HEK293 (cell line): ENCODE results near the gene SQSTM1.

Experiments used
- CTCF ChIA-PET: fragments of 350-600 bp; formaldehyde crosslinking; extraction: SDS; loops from one replicate; lab custom pipeline; 2021; ENCODE audit warnings: antibody characterized with exemption; lab: Yijun Ruan, JAX
- POLR2A ChIA-PET: fragments of 300-600 bp; formaldehyde crosslinking; extraction: SDS; loops from one replicate; lab custom pipeline; 2020; ENCODE audit warnings: antibody characterized with exemption, inconsistent platforms; lab: Yijun Ruan, JAX
- H3K27ac ChIP-seq: fragments of 200-500 bp; sonication (Bioruptor generic); 2 replicates; pipeline ENCODE4 v1.5.1; 2014; ENCODE audit warnings: low read depth, low read length, control low read depth, inconsistent platforms; ENCODE audit errors: extremely low read depth
- H3K36me3 ChIP-seq, 2 experiments: fragments of 200-500 bp in 1 of 2; sonication (Bioruptor generic) in 1 of 2; 1 replicate in 1 of 2; 2 replicates in 1 of 2; pipeline ENCODE4 v1.5.1; 2014 to 2017; ENCODE audit warnings: inconsistent platforms in 2 of 2, low read length in 2 of 2; ENCODE audit not compliant: control insufficient read depth in 2 of 2, insufficient read depth in 1 of 2
- H3K4me1 ChIP-seq: fragments of 200-500 bp; sonication (Bioruptor generic); 2 replicates; pipeline ENCODE4 v1.5.1; 2014; ENCODE audit warnings: mild to moderate bottlenecking, low read length, inconsistent platforms; ENCODE audit not compliant: control insufficient read depth, insufficient read depth
- H3K4me3 ChIP-seq: 2 replicates; pipeline ENCODE4 v1.5.1; 2011; ENCODE audit warnings: low read depth, mild to moderate bottlenecking, control low read depth, low read length, moderate library complexity
- H3K9me3 ChIP-seq: fragments of 200-500 bp; sonication (Bioruptor generic); 2 replicates; pipeline ENCODE4 v1.5.1; 2014; ENCODE audit warnings: low read depth, low read length, inconsistent platforms; ENCODE audit not compliant: control insufficient read depth, insufficient read depth
- BCL11B ChIP-seq: fragments of 450-650 bp; formaldehyde crosslinking; IDR thresholded peaks from 2 replicates; pipeline ENCODE4 v1.5.1; 2016; ENCODE audit warnings: low read depth, missing biosample characterization, missing genetic modification characterization
- EGR2 ChIP-seq: fragments of 450-650 bp; formaldehyde crosslinking; IDR thresholded peaks from 2 replicates; pipeline ENCODE4 v1.5.1; 2016; ENCODE audit warnings: low read depth, missing biosample characterization, missing genetic modification characterization
- HIC1 ChIP-seq: fragments of 450-650 bp; formaldehyde crosslinking; IDR thresholded peaks from 2 replicates; pipeline ENCODE4 v1.5.1; 2016; ENCODE audit warnings: missing biosample characterization, missing genetic modification characterization
- HOXA7 ChIP-seq: sonication (generic); formaldehyde crosslinking; IDR thresholded peaks from 2 replicates; pipeline ENCODE4 v1.8.1; 2022; ENCODE audit warnings: missing genetic modification reagents, borderline replicate concordance
- IKZF3 ChIP-seq: fragments of 450-650 bp; IDR thresholded peaks from 2 replicates; pipeline ENCODE4 v1.5.0; 2018; ENCODE audit warnings: missing biosample characterization, mild to moderate bottlenecking, missing genetic modification characterization, moderate library complexity
- PRDM10 ChIP-seq: fragments of 450-650 bp; formaldehyde crosslinking; IDR thresholded peaks from 2 replicates; pipeline ENCODE4 v1.5.1; 2016; ENCODE audit warnings: missing biosample characterization, missing genetic modification characterization
- SETDB1 ChIP-seq: IDR thresholded peaks from one replicate; pipeline ENCODE4 v1.6.1; 2017; ENCODE audit warnings: mild to moderate bottlenecking, low read length, moderate library complexity, mixed read lengths; ENCODE audit not compliant: insufficient read length
- SP2 ChIP-seq: fragments of 450-650 bp; formaldehyde crosslinking; IDR thresholded peaks from 2 replicates; pipeline ENCODE4 v1.5.1; 2016; ENCODE audit warnings: missing biosample characterization, missing genetic modification characterization
- SP7 ChIP-seq: fragments of 450-650 bp; formaldehyde crosslinking; IDR thresholded peaks from 2 replicates; pipeline ENCODE4 v1.5.1; 2016; ENCODE audit warnings: missing biosample characterization, missing genetic modification characterization
- ZBTB48 ChIP-seq: fragments of 450-650 bp; formaldehyde crosslinking; IDR thresholded peaks from 2 replicates; pipeline ENCODE4 v1.5.1; 2016; ENCODE audit warnings: missing biosample characterization, missing genetic modification characterization
- ZBTB8A ChIP-seq: fragments of 450-650 bp; formaldehyde crosslinking; IDR thresholded peaks from 2 replicates; pipeline ENCODE4 v1.5.1; 2016; ENCODE audit warnings: missing biosample characterization, missing genetic modification characterization
- ZIC2 ChIP-seq: fragments of 450-650 bp; formaldehyde crosslinking; IDR thresholded peaks from 2 replicates; pipeline ENCODE4 v1.5.1; 2016; ENCODE audit warnings: missing biosample characterization, missing genetic modification characterization
- ZNF121 ChIP-seq: fragments of 450-650 bp; formaldehyde crosslinking; IDR thresholded peaks from 2 replicates; pipeline ENCODE4 v1.5.1; 2016; ENCODE audit warnings: missing biosample characterization, missing genetic modification characterization
- ZNF341 ChIP-seq: fragments of 450-650 bp; formaldehyde crosslinking; IDR thresholded peaks from 2 replicates; pipeline ENCODE4; 2016; ENCODE audit warnings: low read depth, missing biosample characterization, missing genetic modification characterization
- ZNF391 ChIP-seq: fragments of 450-650 bp; formaldehyde crosslinking; IDR thresholded peaks from 2 replicates; pipeline ENCODE4 v1.5.1; 2016; ENCODE audit warnings: low read depth, missing biosample characterization, missing genetic modification characterization, borderline replicate concordance
- ZNF416 ChIP-seq: fragments of 450-650 bp; formaldehyde crosslinking; IDR thresholded peaks from 2 replicates; pipeline ENCODE4 v1.5.1; 2016; ENCODE audit warnings: missing biosample characterization, missing genetic modification characterization
- ZNF423 ChIP-seq: fragments of 450-650 bp; formaldehyde crosslinking; IDR thresholded peaks from 2 replicates; pipeline ENCODE4 v1.5.1; 2016; ENCODE audit warnings: missing biosample characterization, missing genetic modification characterization
- ZNF433 ChIP-seq: fragments of 450-650 bp; formaldehyde crosslinking; IDR thresholded peaks from 2 replicates; pipeline ENCODE4 v1.5.1; 2016; ENCODE audit warnings: missing biosample characterization, missing genetic modification characterization, low read depth
- ZNF530 ChIP-seq: fragments of 450-650 bp; formaldehyde crosslinking; IDR thresholded peaks from 2 replicates; pipeline ENCODE4 v1.5.1; 2016; ENCODE audit warnings: low read depth, missing biosample characterization, missing genetic modification characterization
- ZNF548 ChIP-seq: fragments of 450-650 bp; formaldehyde crosslinking; IDR thresholded peaks from 2 replicates; pipeline ENCODE4 v1.5.1; 2016; ENCODE audit warnings: missing biosample characterization, missing genetic modification characterization
- ZNF623 ChIP-seq: fragments of 450-650 bp; formaldehyde crosslinking; IDR thresholded peaks from 2 replicates; pipeline ENCODE4 v1.5.1; 2016; ENCODE audit warnings: missing biosample characterization, missing genetic modification characterization
- ZXDB ChIP-seq: fragments of 450-650 bp; formaldehyde crosslinking; IDR thresholded peaks from 2 replicates; pipeline ENCODE4 v1.5.1; 2016; ENCODE audit warnings: missing biosample characterization, missing genetic modification characterization

Gene SQSTM1

GRCh38 chr5:179802207-179802883, 18.4 kb upstream of the SQSTM1 start:
- ChIA-PET POLR2A (interaction anchor here (1.2 kb wide), 1 partner anchor 9 kb away, joined by 3 read pairs; no protein-coding TSS in a partner anchor), CTCF (interaction anchor here (0.6 kb wide), 1 partner anchor 106 kb away, joined by 3 read pairs; no protein-coding TSS in a partner anchor)
- peak overlapping the region; percentile 5; the same call in 1 of the 2 replicates for H3K27ac ChIP-seq
- no peaks in the 10 kb centered on the region for H3K9me3 ChIP-seq
- H3K36me3 ChIP-seq, result peaks cover 0 to 56% of the 10 kb centered on the region in 2 experiments; a peak in 1 of 3 replicates
- TF ChIP-seq SETDB1, result no peak
- 0 out of 2 replicates have a peak, but pooled peaks have one; percentile 22 for TF ChIP-seq ZIC2 (tag by site-specific recombination)
- TF ChIP-seq ZNF391, result no peak
- no peak for TF ChIP-seq ZNF433 (tag by site-specific recombination)
- peak; percentile 35; the same call in 1 of the 2 replicates for TF ChIP-seq ZNF341 (tag by site-specific recombination)
- TF ChIP-seq SP2 (tag by site-specific recombination), result no peak
- TF ChIP-seq ZNF548 (tag by site-specific recombination), result no peak
- TF ChIP-seq ZNF121 (tag by site-specific recombination), result no peak
- H3K4me1 ChIP-seq, result peaks cover 22% of the 10 kb centered on the region
- H3K4me3 ChIP-seq, result no peak overlapping the region

GRCh38 chr5:179802950-179803562, 17.6 kb upstream of the SQSTM1 start:
- Histone ChIP-seq H3K4me1 (peaks cover 22% of the 10 kb centered on the region), H3K36me3 (peaks cover 0 to 49% of the 10 kb centered on the region in 2 experiments; a peak in 1 of 3 replicates), H3K9me3 (no peaks in the 10 kb centered on the region), H3K27ac (peak overlapping the region; percentile 5; the same call in 1 of the 2 replicates), H3K4me3 (no peak overlapping the region)
- ChIA-PET POLR2A (interaction anchor here (1.0 kb wide), 1 partner anchor 17 kb away, joined by 3 read pairs; the partner anchor contains the start of gene SQSTM1), CTCF (no interaction called here)
- peak; percentile 88 for TF ChIP-seq PRDM10 (tag by site-specific recombination)
- no peak for TF ChIP-seq HIC1
- no peak for TF ChIP-seq ZNF530 (tag by site-specific recombination)
- TF ChIP-seq BCL11B (tag by site-specific recombination), result peak; percentile 51; the same call in 1 of the 2 replicates
- TF ChIP-seq ZXDB, result peak; percentile 46; the same call in 1 of the 2 replicates
- no peak for TF ChIP-seq ZNF623 (tag by site-specific recombination)
- peak; percentile 64; the same call in 1 of the 2 replicates for TF ChIP-seq ZNF341 (tag by site-specific recombination)
- TF ChIP-seq SP7 (tag by site-specific recombination), result 0 out of 2 replicates have a peak, but pooled peaks have one; percentile 4
- TF ChIP-seq ZNF416 (tag by site-specific recombination), result no peak
- TF ChIP-seq EGR2, result no peak
- TF ChIP-seq ZBTB48 (tag by site-specific recombination), result peak; percentile 70
- TF ChIP-seq ZBTB8A, result peak; percentile 64; the same call in 1 of the 2 replicates
- TF ChIP-seq HOXA7, result no peak
- peak; percentile 61; the same call in 1 of the 2 replicates for TF ChIP-seq IKZF3 (tag by site-specific recombination)
- peak; percentile 11; the same call in 1 of the 2 replicates for TF ChIP-seq ZNF423
- TF ChIP-seq SP2 (tag by site-specific recombination), result no peak
